ENCODE measurements around the gene IL13.

DNA sequence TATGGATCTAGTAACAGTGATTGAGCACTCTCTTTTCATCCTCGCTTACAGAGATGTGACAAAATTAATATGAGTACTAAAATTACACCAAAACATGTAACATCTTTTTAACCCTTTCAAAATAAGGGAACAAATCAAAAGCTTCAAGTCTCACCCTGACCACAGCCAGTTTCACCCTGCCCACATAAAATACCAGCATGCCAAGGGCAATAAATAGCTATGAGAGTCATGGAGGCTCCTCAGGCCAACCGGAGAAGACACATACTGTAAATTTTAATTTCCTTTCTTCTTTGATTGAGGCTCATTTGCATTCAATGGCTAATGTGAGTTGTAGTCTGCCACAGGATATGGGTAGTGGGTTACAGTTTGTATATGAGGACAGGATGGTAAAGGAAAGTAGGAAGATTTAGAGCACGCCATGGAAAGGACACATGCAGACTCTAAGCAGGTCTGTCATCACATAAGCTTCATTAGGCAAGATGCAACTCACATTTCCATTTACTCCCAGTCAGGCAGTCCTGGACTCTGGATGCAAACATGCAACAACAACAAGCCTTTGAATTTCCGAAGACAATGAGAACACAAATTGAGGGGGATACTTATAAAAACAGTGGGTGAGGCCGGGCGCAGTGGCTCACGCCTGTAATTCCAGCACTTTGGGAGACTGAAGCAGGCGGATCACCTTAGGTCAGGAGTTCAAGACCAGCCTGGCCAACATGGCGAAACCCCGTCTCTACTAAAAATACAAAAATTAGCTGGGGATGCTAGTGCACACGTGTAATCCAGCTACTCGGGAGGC is 27.1 kb downstream of the IL13 start:
- TF ChIP-seq, protein P1, sequence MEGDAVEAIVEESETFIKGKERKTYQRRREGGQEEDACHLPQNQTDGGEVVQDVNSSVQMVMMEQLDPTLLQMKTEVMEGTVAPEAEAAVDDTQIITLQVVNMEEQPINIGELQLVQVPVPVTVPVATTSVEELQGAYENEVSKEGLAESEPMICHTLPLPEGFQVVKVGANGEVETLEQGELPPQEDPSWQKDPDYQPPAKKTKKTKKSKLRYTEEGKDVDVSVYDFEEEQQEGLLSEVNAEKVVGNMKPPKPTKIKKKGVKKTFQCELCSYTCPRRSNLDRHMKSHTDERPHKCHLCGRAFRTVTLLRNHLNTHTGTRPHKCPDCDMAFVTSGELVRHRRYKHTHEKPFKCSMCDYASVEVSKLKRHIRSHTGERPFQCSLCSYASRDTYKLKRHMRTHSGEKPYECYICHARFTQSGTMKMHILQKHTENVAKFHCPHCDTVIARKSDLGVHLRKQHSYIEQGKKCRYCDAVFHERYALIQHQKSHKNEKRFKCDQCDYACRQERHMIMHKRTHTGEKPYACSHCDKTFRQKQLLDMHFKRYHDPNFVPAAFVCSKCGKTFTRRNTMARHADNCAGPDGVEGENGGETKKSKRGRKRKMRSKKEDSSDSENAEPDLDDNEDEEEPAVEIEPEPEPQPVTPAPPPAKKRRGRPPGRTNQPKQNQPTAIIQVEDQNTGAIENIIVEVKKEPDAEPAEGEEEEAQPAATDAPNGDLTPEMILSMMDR (conservative IDR thresholded peaks at IDR 0.05; ENCODE audit: low read length), result no peak
- no peak for TF ChIP-seq EZH2phosphoT487 (IDR thresholded peaks at IDR 0.05; ENCODE audit: borderline replicate concordance)

All from Loucy (cell line).